GM12878 (cell line): ENCODE measurements around the gene LRTM2. TPM values are rescaled to one million over a fixed set of nuclear protein-coding genes. Genes with fewer than 3 reads are reported as not detected.

Experiments used
- ATAC-seq: fragments of 200-7000 bp; cut with Tn5 transposase; 3 replicates; pipeline ENCODE4 v1.9.1; 2020; ENCODE audit warnings: mild to moderate bottlenecking, moderate library complexity
- BruUV-seq: library from RNA; stranded (reverse); fragments of 400-500 nt; replicated peaks from 2 replicates; lab custom pipeline; 2021; lab: Mats Ljungman, UMichigan
- CTCF ChIA-PET: fragments of 300-600 bp; sonication (Branson Sonifier 250); formaldehyde crosslinking; extraction: SDS; loops from one replicate; lab custom pipeline; 2021; ENCODE audit warnings: inconsistent platforms; lab: Yijun Ruan, JAX
- POLR2A ChIA-PET: fragments of 350-600 bp; formaldehyde crosslinking; extraction: SDS; loops from one replicate; lab custom pipeline; 2021; ENCODE audit warnings: inconsistent platforms; lab: Charles Lee
- RAD21 ChIA-PET: fragments of 300-600 bp; sonication (Branson Sonifier 250); formaldehyde crosslinking; loops from one replicate; lab custom pipeline; 2023; ENCODE audit warnings: antibody characterized with exemption; ENCODE audit not compliant: unreplicated experiment; lab: Charles Lee
- SMC1A ChIA-PET: fragments of 300-600 bp; sonication (Branson Sonifier 250); formaldehyde crosslinking; loops from one replicate; lab custom pipeline; 2023; ENCODE audit not compliant: unreplicated experiment, uncharacterized antibody; lab: Charles Lee
- DNase-seq: peaks from one replicate; pipeline ENCODE4 v3.0.0-alpha.2; 2011; ENCODE audit warnings: low read depth, low spot score
- FAIRE-seq: peaks from 3 replicates; lab custom pipeline; 2011; peaks lifted over from hg19 to GRCh38; lab: Jason Lieb, UNC
- H2AFZ ChIP-seq: 2 replicates; pipeline ENCODE4 v1.6.0; 2011; ENCODE audit warnings: low read depth, low read length, control low read depth; ENCODE audit not compliant: control insufficient read depth
- H3K27ac ChIP-seq: 2 replicates; pipeline ENCODE4 v1.5.1; 2011; ENCODE audit warnings: control low read depth; ENCODE audit not compliant: control insufficient read depth, insufficient read depth
- H3K27me3 ChIP-seq, 2 experiments: replicated peaks in 1 of 2; 2 replicates each; pipeline versions ENCODE4 v1.6.0 to v1.6.1; 2011; ENCODE audit warnings: low read length in 1 of 2; ENCODE audit not compliant: control insufficient read depth in 2 of 2, insufficient read depth in 2 of 2
- H3K36me3 ChIP-seq, 2 experiments: 2 replicates each; pipeline ENCODE4 v1.5.1; 2011; ENCODE audit warnings: low read length in 1 of 2; ENCODE audit not compliant: control insufficient read depth in 2 of 2, insufficient read depth in 2 of 2
- H3K4me1 ChIP-seq: 2 replicates; pipeline ENCODE4 v1.6.1; 2011; ENCODE audit warnings: mild to moderate bottlenecking, low read length, moderate library complexity, mixed read lengths; ENCODE audit not compliant: control insufficient read depth, insufficient read depth
- H3K4me2 ChIP-seq: 2 replicates; pipeline ENCODE4 v1.6.0; 2011; ENCODE audit warnings: control low read depth; ENCODE audit not compliant: control insufficient read depth, insufficient read depth
- H3K4me3 ChIP-seq: fragments of 200-600 bp; sonication (generic); 2 replicates; pipeline ENCODE4 v1.5.1; 2016
- H3K79me2 ChIP-seq: 2 replicates; pipeline ENCODE4 v1.6.0; 2011; ENCODE audit warnings: low read length; ENCODE audit not compliant: control insufficient read depth, insufficient read depth
- H3K9ac ChIP-seq: 2 replicates; pipeline ENCODE4 v1.8.0; 2011; ENCODE audit warnings: low read length, control low read depth, mixed read lengths; ENCODE audit not compliant: control insufficient read depth, insufficient read depth
- H3K9me3 ChIP-seq: replicated peaks from 3 replicates; pipeline ENCODE4 v1.5.1; 2011; ENCODE audit warnings: mild to moderate bottlenecking, low read length; ENCODE audit not compliant: control insufficient read depth, insufficient read depth
- H4K20me1 ChIP-seq: 2 replicates; pipeline ENCODE4 v1.6.0; 2011; ENCODE audit not compliant: control insufficient read depth, insufficient read depth
- CHD4 ChIP-seq: fragments of 200-600 bp; sonication (generic); IDR thresholded peaks from 2 replicates; pipeline ENCODE4 v1.6.1; 2016; ENCODE audit warnings: mild to moderate bottlenecking
- HDAC2 ChIP-seq: fragments of 200-600 bp; sonication (generic); IDR thresholded peaks from 2 replicates; pipeline ENCODE4 v1.6.1; 2017
- IKZF1 ChIP-seq: fragments of 450-650 bp; conservative IDR thresholded peaks from 2 replicates; pipeline ENCODE4 v1.6.1; 2017; ENCODE audit warnings: antibody characterized with exemption, mild to moderate bottlenecking
- MXI1 ChIP-seq: fragments of 150-350 bp; IDR thresholded peaks from 2 replicates; pipeline ENCODE4 v1.6.1; 2011; ENCODE audit warnings: low read depth, mild to moderate bottlenecking, inconsistent platforms, low read length, improper control_type of control experiment
- RBBP5 ChIP-seq: fragments of 200-600 bp; sonication (generic); conservative IDR thresholded peaks from 2 replicates; pipeline ENCODE4 v1.6.1; 2016
- SMC3 ChIP-seq: IDR thresholded peaks from 2 replicates; pipeline ENCODE4 v1.6.1; 2011; ENCODE audit warnings: low read length, improper control_type of control experiment, borderline replicate concordance
- ZNF207 ChIP-seq: fragments of 450-650 bp; IDR thresholded peaks from 2 replicates; pipeline ENCODE4 v1.6.1; 2014; ENCODE audit warnings: antibody characterized with exemption, mild to moderate bottlenecking, borderline replicate concordance
- ZNF217 ChIP-seq: fragments of 450-650 bp; IDR thresholded peaks from 2 replicates; pipeline ENCODE4 v1.6.1; 2017; ENCODE audit warnings: antibody characterized with exemption, mild to moderate bottlenecking
- WGBS: methylation state at CpG from one replicate; pipeline ENCODE4 v1.1.6; 2016; ENCODE audit warnings: low lambda C conversion rate; ENCODE audit not compliant: insufficient replicate concordance, insufficient coverage; ENCODE audit errors: missing lambda C conversion rate; 5-methylcytosine and 5-hydroxymethylcytosine counted together
- in situ Hi-C: fragments of 300-500 bp; cut with MboI; formaldehyde crosslinking; loops from 9 replicates; pipeline ENCODE4 v1.14.3; 2018; ENCODE audit warnings: mixed read lengths
- intact Hi-C: fragments of 100-400 bp; cut with micrococcal nuclease; formaldehyde crosslinking; loops from one replicate; pipeline ENCODE4 v1.14.2; 2022; ENCODE audit not compliant: unreplicated experiment
- polyA plus RNA-seq, 11 experiments: library from polyadenylated mRNA; depleted of rRNA in 4 of 11; unstranded in 6 of 11; stranded (reverse) in 5 of 11; fragments of >200 nt; fragmentation: Nextera tagmentation in 4 of 11; fragmentation: Illumina TruSeq in 1 of 11; extraction: Ambion mirVana in 4 of 11; extraction: Trizol in 1 of 11; gene quantifications; 1 replicate in 1 of 11; 2 replicates in 10 of 11; pipeline versions ENCODE4 v1.2.1 to v1.2.3, GENCODE V29; 2011 to 2016; ENCODE audit warnings: inconsistent platforms in 2 of 11, missing spikeins in 2 of 11, low read depth in 1 of 11
- total RNA-seq, 4 experiments: library from RNA; depleted of rRNA in 3 of 4; stranded (reverse); fragments of >200 nt in 3 of 4; fragmentation: Illumina TruSeq in 1 of 4; extraction: Trizol in 1 of 4; gene quantifications; 2 replicates each; pipeline versions ENCODE4 v1.2.1 to v1.2.3, GENCODE V29; 2013 to 2021
- TF ChIP-seq, protein P1 (sequence below): fragments of 450-650 bp; formaldehyde crosslinking; IDR thresholded peaks from 2 replicates; pipeline ENCODE4 v1.5.0; 2022; ENCODE audit warnings: mild to moderate bottlenecking, missing genetic modification characterization

The LRTM2 gene
- total and polyA plus RNA-seq, 10 of the 15 experiments (the other 5 are each of a cell fraction or from before 2014, with no cell fraction given), result 0.05 TPM; not detected in 9

DNA sequence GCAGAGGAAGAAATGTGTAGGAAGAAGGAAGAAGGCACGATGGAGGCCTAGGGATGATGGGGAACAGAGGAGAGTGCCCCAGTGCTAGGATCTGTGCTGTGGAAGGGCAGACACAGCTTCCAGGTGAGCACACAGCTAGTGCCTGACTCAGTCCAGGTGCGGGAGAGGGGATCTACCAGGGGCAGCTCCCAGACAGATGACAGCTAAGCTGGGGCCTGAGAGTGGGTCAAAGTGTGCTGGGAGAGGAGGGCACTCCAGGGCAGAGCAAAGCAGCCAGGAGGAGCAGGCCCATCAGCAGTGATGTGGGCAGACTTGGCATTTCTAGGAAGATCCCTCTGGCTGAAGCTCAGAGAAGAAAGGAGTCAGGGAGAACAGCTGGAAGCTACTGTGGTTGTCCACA is 36.7 kb downstream of the LRTM2 start:
- POLR2A ChIA-PET, result no interaction called here

More for the DNA sequence above, 36.7 kb downstream of the LRTM2 start:
- 14% methylated on average over 2 of the region's 2 CpGs for WGBS
- Histone ChIP-seq H3K4me1 (no peaks in the 10 kb centered on the region), H3K27me3 (peaks cover 3% of the 10 kb centered on the region in 2 experiments; a peak in 3 of 4 replicates), H3K4me2 (no peak overlapping the region), H3K27ac (no peak overlapping the region), H3K9ac (no peak overlapping the region), H2AFZ (no peak overlapping the region), H3K9me3 (no peaks in the 10 kb centered on the region), H3K4me3 (no peak overlapping the region), H3K36me3 (no peaks in the 10 kb centered on the region), H3K79me2 (no peaks in the 10 kb centered on the region), H4K20me1 (no peaks in the 10 kb centered on the region)
- TF ChIP-seq RBBP5 (no peak), SMC3 (no peak), MXI1 (no peak), ZNF217 (no peak), HDAC2 (no peak), ZNF207 (no peak), IKZF1 (no peak), CHD4 (no peak)
- TF ChIP-seq, protein P1, sequence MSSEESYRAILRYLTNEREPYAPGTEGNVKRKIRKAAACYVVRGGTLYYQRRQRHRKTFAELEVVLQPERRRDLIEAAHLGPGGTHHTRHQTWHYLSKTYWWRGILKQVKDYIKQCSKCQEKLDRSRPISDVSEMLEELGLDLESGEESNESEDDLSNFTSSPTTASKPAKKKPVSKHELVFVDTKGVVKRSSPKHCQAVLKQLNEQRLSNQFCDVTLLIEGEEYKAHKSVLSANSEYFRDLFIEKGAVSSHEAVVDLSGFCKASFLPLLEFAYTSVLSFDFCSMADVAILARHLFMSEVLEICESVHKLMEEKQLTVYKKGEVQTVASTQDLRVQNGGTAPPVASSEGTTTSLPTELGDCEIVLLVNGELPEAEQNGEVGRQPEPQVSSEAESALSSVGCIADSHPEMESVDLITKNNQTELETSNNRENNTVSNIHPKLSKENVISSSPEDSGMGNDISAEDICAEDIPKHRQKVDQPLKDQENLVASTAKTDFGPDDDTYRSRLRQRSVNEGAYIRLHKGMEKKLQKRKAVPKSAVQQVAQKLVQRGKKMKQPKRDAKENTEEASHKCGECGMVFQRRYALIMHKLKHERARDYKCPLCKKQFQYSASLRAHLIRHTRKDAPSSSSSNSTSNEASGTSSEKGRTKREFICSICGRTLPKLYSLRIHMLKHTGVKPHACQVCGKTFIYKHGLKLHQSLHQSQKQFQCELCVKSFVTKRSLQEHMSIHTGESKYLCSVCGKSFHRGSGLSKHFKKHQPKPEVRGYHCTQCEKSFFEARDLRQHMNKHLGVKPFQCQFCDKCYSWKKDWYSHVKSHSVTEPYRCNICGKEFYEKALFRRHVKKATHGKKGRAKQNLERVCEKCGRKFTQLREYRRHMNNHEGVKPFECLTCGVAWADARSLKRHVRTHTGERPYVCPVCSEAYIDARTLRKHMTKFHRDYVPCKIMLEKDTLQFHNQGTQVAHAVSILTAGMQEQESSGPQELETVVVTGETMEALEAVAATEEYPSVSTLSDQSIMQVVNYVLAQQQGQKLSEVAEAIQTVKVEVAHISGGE (CRISPR knock-in tag), result no peak
- no TSS peak for BruUV-seq
- intact Hi-C loops (no loop called here), in situ Hi-C loops (no loop called here)
- RAD21 ChIA-PET, result no interaction called here
- ATAC-seq, result no peak
- CTCF ChIA-PET, result interaction anchor here (1.1 kb wide), 1 partner anchor 66 kb away, joined by 3 read pairs; no protein-coding TSS in a partner anchor
- DNase-seq, result no peak
- FAIRE-seq, result no peak
- SMC1A ChIA-PET, result no interaction called here
